ENCODE measurements around the gene AUTS2. TPM values are rescaled to one million over a fixed set of nuclear protein-coding genes. Genes with fewer than 3 reads are reported as not detected.

AUTS2 gene
- polyA plus RNA-seq, 1 donor from 2014 or later = 97.3 TPM

GRCh38 chr7:70782796-70783195, 1184.5 kb downstream of the AUTS2 start:
- TF ChIP-seq SMC3 (conservative IDR thresholded peaks at IDR 0.05; ENCODE audit: poor library complexity) (no peak), RAD21 (conservative IDR thresholded peaks at IDR 0.05) (no peak), REST (IDR thresholded peaks at IDR 0.05; ENCODE audit: borderline replicate concordance) (no peak), MXI1 (conservative IDR thresholded peaks at IDR 0.05; ENCODE audit: poor library complexity, severe bottlenecking) (no peak), EP300 (conservative IDR thresholded peaks at IDR 0.05; ENCODE audit: poor library complexity, severe bottlenecking) (no peak), POLR2AphosphoS5 (IDR thresholded peaks at IDR 0.05) (no peak), TAF1 (IDR thresholded peaks at IDR 0.05; ENCODE audit: low read depth) (no peak), EZH2 (IDR thresholded peaks at IDR 0.05; ENCODE audit: borderline replicate concordance, insufficient read depth, low read length, poor library complexity, severe bottlenecking) (no peak)
- TF ChIP-seq, protein P1, sequence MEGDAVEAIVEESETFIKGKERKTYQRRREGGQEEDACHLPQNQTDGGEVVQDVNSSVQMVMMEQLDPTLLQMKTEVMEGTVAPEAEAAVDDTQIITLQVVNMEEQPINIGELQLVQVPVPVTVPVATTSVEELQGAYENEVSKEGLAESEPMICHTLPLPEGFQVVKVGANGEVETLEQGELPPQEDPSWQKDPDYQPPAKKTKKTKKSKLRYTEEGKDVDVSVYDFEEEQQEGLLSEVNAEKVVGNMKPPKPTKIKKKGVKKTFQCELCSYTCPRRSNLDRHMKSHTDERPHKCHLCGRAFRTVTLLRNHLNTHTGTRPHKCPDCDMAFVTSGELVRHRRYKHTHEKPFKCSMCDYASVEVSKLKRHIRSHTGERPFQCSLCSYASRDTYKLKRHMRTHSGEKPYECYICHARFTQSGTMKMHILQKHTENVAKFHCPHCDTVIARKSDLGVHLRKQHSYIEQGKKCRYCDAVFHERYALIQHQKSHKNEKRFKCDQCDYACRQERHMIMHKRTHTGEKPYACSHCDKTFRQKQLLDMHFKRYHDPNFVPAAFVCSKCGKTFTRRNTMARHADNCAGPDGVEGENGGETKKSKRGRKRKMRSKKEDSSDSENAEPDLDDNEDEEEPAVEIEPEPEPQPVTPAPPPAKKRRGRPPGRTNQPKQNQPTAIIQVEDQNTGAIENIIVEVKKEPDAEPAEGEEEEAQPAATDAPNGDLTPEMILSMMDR (IDR thresholded peaks at IDR 0.05; ENCODE audit: poor library complexity, severe bottlenecking) = no peak
- Histone ChIP-seq H3K27me3 (ENCODE audit: insufficient read depth, low read depth, low read length) (no peaks in the 10 kb centered on the region), H3K9ac (ENCODE audit: low read length) (no peak overlapping the region), H3K4me3 (ENCODE audit: low read length) (no peak overlapping the region), H3K79me2 (replicated peaks; ENCODE audit: insufficient read depth, low read length) (peaks cover 26% of the 10 kb centered on the region), H4K20me1 (ENCODE audit: insufficient read depth) (peaks cover 49% of the 10 kb centered on the region), H3F3A (ENCODE audit: insufficient read depth, low read length, poor library complexity, severe bottlenecking) (no peaks in the 10 kb centered on the region), H3K9me2 (ENCODE audit: insufficient read depth, low read length) (no peaks in the 10 kb centered on the region), H3K9me3 (ENCODE audit: low read length) (no peaks in the 10 kb centered on the region), H3K36me3 (ENCODE audit: insufficient read depth, low read length) (peaks cover 47% of the 10 kb centered on the region), H3K27ac (ENCODE audit: low read length) (no peak overlapping the region), H3K4me2 (ENCODE audit: low read length) (no peak overlapping the region), H2AFZ (ENCODE audit: low read depth, low read length) (no peak overlapping the region)

GRCh38 chr7:70785427-70785826, 1187.2 kb downstream of the AUTS2 start:
- Histone ChIP-seq H3K4me3 (ENCODE audit: low read length) (no peak overlapping the region), H3K9me3 (ENCODE audit: low read length) (no peaks in the 10 kb centered on the region), H3K9me2 (ENCODE audit: insufficient read depth, low read length) (no peaks in the 10 kb centered on the region), H3F3A (ENCODE audit: insufficient read depth, low read length, poor library complexity, severe bottlenecking) (no peaks in the 10 kb centered on the region), H3K4me2 (ENCODE audit: low read length) (no peak overlapping the region), H3K9ac (ENCODE audit: low read length) (no peak overlapping the region), H3K27me3 (ENCODE audit: insufficient read depth, low read depth, low read length) (no peaks in the 10 kb centered on the region), H3K27ac (ENCODE audit: low read length) (no peak overlapping the region), H2AFZ (ENCODE audit: low read depth, low read length) (no peak overlapping the region), H4K20me1 (ENCODE audit: insufficient read depth) (peaks cover 37% of the 10 kb centered on the region), H3K36me3 (ENCODE audit: insufficient read depth, low read length) (peaks cover 50% of the 10 kb centered on the region), H3K79me2 (replicated peaks; ENCODE audit: insufficient read depth, low read length) (peaks cover 26% of the 10 kb centered on the region)
- TF ChIP-seq POLR2AphosphoS5 (IDR thresholded peaks at IDR 0.05) (no peak), SMC3 (conservative IDR thresholded peaks at IDR 0.05; ENCODE audit: poor library complexity) (no peak), RAD21 (conservative IDR thresholded peaks at IDR 0.05) (no peak), MXI1 (conservative IDR thresholded peaks at IDR 0.05; ENCODE audit: poor library complexity, severe bottlenecking) (no peak), EP300 (conservative IDR thresholded peaks at IDR 0.05; ENCODE audit: poor library complexity, severe bottlenecking) (no peak), TAF1 (IDR thresholded peaks at IDR 0.05; ENCODE audit: low read depth) (no peak), EZH2 (IDR thresholded peaks at IDR 0.05; ENCODE audit: borderline replicate concordance, insufficient read depth, low read length, poor library complexity, severe bottlenecking) (no peak), REST (IDR thresholded peaks at IDR 0.05; ENCODE audit: borderline replicate concordance) (no peak)
- TF ChIP-seq, protein P1 (IDR thresholded peaks at IDR 0.05; ENCODE audit: poor library complexity, severe bottlenecking) = no peak
